Glomerular visceral epithelial cell (primary cell): ENCODE results near the gene C12orf42.

ENCODE experiments used
- DNase-seq: peaks from one replicate; pipeline ENCODE4 v3.0.0-alpha.2; 2016; ENCODE audit errors: extremely low spot score

The C12orf42 gene

DNA sequence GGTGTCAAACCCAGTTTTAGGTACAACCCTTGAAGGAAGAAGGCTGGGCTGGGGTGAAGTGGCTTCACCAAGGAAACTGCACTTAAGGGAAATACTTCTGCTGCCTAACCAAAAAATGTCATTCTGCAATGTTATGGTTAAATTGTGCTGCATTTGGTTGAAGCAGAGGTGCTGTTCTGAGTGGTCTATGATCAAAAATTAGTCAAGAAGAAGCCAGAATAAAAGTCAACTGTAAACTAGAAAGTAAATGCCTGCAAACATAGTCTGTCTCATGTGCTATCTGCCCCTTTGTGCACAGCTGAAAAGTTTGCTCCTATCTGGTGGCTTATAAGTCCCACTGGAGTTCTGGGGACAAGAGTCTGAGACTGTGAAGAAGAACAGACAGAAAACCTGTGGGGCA, 158.8 kb downstream of the C12orf42 start:
- DNase-seq, result no peak

DNA sequence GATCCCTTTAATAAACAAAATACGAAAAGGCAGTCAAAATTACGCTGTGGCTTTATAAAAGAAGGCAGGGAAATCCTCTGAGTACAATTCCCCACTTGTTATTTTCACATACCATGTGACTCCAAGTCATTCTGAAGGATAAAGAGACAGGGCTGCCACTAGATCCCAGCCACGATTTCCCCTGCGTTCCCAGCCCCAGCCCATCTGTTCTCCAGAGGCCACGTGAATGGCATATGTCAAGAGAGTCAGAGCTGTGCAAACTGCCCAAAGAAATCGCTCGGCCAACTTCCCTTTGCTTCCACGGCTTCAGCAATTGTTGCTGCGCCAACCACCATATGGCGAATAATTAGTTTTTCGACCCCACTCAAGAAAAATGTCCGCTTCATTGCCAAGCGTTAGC, 161.3 kb downstream of the C12orf42 start:
- no peak for DNase-seq

DNA sequence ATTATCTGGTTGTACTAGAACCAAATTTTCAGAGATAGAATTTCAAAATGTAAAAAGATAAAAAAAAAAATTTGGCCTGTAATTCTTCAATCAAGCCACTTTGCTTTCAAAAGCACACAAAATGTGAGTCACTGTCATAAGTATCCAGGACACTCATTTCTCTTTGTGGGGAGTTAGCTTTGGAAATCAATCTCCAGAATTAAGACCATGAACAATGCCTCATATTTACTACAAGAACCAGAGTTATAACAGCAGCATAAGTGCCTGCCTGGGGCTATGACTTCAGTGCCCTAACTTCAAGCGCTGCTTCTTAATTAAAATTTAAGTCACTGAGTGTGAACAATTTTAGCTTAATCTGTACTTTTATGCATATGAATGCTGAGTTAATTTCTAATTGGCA, 162.1 kb downstream of the C12orf42 start:
- no peak for DNase-seq

DNA sequence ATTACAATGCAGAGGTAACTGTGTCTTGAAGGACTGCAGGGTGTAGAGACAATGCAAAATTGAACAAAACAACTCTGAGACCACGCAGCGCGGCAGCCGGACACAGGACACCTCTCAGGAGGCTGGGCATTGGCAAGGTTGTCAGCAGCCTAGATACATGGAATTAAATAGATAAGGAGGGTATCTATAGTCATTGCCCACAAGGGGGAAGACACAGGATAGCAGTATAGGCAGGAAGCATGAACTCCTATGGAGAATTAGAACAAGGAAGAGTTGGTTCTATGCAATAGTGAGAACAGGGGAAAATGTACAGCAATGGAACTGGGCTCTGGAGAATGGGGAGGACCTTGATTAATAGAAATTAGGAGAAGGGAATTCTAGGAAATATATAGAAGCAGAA, 164.1 kb downstream of the C12orf42 start:
- DNase-seq, result no peak

- no peak for DNase-seq
Measured at GRCh38 chr12:103330672-103331071, 165.1 kb downstream of the C12orf42 start.

- no peak for DNase-seq
Measured at GRCh38 chr12:103327676-103328075, 168.1 kb downstream of the C12orf42 start.

GRCh38 chr12:103326190-103326589, 169.6 kb downstream of the C12orf42 start:
- DNase-seq, result no peak

DNA sequence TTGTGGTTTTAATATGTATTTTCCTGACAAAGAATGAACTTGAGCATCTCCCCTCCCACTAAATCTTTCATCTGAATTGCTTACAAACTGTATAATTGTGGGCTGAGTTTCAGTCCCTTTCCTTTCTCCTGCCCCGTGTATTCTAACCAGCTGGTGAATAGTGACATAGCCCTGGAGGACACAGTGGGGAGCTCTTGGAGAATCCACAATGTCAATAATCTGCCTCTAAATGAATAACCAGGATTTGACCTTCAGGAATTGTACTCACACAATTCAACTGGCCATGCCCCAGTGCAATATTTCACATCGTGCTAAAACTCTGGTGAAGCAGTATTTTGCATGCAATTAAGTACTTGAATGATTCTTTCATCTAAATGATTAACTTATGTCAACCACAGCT, 177.2 kb downstream of the C12orf42 start:
- no peak for DNase-seq

- DNase-seq, result no peak
Measured at GRCh38 chr12:103317220-103317619, 178.5 kb downstream of the C12orf42 start.

DNA sequence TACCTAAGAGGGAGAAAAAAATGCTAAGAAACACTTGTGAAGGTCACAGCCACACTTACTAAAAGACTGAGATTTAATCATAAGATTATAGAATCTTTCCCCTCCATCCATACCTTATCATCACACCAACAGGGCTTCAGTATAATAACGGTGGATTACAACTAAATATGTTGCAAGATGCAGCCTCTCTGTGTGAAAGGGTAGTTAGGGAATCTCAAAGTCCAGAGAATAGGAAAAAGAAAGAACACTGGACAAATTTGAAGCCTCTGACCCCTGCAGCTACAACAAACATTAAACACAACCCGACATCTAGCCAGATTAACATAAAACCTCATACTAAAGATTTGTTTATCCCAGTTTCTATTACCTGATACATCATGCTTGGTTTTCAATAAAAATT, 181.0 kb downstream of the C12orf42 start:
- no peak for DNase-seq

DNA sequence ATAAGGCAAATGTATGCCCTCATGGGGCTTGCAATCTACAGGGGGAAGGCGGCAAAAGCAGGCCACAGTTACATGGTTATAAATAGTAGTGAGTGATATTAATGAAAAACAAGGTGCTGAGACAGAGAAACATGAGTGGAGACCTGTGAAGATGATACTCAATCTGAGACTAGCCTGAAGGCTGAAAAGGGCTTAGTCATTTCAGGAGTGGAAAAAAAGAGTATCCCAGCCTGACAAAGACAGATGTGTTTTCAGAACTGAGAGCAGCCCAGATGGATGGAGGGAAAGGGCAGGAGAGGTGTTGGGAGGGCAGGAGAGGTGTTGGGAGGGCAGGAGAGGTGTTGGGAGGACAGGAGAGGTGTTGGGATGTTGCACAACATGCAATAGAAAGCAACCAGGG, 181.9 kb downstream of the C12orf42 start:
- no peak for DNase-seq

- DNase-seq, result no peak
Measured at GRCh38 chr12:103312742-103313354, 182.9 kb downstream of the C12orf42 start.

DNA sequence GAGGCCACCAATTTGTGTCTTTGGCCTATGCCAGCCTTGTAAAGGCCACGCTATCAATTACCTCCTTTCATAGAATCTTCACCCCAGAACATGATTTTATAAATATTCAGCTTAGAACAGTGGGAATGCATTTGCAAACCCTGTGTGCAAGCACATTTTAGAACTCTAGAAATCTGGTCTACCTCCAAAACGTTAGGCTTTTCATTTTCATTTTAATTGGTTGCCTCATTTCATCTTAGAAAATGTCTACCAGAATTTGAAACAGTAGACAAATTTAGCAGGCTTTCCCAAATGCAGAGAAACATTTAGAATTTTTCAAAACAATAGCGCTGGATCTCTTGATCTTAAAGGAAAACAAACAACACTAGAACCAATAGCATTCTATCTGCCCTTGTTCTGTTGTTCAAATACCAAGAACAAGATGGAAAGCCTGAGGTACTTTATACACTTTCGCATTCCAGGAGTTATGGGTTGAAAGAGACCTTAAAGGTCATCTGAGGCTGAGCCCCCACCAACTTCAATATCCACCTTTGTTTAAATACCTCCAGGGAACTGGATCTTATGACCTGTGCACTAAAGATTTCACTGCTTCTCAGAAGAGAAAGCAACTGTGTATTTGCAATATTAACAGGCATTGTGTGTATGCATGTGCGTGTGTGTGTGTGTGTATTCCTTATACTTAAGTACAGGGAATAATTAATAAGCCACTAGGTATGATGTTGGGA, 185.1 kb downstream of the C12orf42 start:
- no peak for DNase-seq

GRCh38 chr12:103308396-103308795, 187.4 kb downstream of the C12orf42 start:
- DNase-seq, result no peak

- DNase-seq, result no peak
Measured at GRCh38 chr12:103303484-103303883, 192.3 kb downstream of the C12orf42 start.

- DNase-seq, result no peak
Measured at GRCh38 chr12:103301642-103302591, 193.9 kb downstream of the C12orf42 start.

DNA sequence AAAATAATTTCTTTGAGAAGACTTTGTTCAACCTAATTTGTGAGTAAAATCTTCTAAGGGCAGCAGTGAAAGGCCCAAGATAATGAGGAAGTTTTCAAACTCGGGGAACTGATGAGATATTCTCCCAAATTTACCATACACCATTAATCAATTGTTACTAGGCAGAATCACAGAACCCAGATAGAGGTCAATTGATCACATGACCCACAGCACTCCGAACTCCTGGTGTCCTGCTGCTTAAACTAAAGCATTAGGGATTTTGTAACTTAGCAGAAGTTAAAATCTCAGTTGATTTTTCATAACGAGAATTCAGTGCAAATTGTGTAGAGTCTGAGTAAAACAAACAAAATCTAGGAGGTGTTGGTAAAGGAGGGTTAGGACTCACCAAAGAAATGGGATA, 207.8 kb downstream of the C12orf42 start:
- DNase-seq, result no peak

- no peak for DNase-seq
Measured at GRCh38 chr12:103282124-103282523, 213.6 kb downstream of the C12orf42 start.

GRCh38 chr12:103279444-103279843, 216.3 kb downstream of the C12orf42 start:
- no peak for DNase-seq

GRCh38 chr12:103278329-103278728, 217.4 kb downstream of the C12orf42 start:
- no peak for DNase-seq

DNA sequence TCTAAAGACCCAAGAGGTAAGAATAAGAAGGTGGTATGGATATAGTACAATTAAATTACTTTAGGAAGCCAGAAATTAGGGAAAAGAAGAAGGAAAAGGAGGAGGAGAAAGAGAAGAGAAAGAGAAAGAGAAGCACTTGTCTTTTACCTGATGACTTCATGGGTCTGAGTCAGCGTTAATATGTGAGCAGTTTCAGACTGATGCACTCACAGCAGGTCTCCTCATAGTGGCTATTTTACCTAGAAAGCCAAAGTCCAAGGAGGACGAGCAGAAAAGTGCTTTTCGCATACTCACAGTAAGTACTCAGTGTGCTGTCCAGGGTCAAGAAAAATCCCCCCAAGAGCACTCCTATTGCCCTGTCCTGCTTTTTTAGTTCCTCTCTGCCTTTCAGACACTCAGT, 222.1 kb downstream of the C12orf42 start:
- DNase-seq, result no peak

DNA sequence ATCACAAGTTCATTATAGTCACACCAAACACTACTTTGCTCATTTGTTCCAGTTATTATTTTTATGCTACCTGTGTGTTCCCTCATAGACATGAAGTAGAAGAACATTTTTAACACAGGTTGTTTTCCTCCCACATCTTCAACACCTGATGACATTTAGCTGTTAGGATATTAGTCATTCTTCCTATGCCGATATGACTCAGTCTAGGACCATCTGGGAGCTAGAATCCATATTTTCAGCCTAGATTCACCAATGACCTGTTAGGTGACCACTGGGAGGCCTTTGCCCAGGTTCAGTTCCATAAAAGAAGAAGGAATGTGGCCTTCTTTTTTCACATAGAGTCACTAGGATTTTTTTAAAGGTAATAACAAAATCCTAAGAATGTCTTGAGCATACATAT, 222.8 kb downstream of the C12orf42 start:
- DNase-seq, result no peak

DNA sequence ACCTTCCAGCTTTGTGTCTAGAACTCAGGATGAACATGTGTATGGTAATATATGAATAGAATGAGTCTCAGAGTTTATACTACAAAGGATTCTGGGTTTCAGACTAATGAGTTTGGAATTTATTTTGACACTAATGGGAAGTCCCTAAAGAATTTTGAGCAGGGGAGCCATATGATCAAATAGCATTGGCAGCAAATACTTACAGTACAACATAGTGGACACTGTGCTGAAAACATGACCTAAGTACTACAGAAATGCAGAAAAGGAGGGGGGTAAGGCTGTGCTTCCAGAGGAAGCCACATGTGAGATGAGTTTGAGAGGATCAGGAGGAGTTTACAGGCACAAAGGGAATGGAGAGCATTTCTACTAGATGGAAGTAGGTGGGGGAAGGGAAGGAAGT, 225.8 kb downstream of the C12orf42 start:
- no peak for DNase-seq
